Sigmoid colon (tissue), 3 donors: ENCODE measurements around the gene ASXL1.

Experiments
- POLR2A ChIP-seq, 2 donors: fragments of 450-650 bp; IDR thresholded peaks; one replicate each; pipeline ENCODE4 v1.6.1; 2016; ENCODE audit warnings: antibody characterized with exemption in 2 of 2, mild to moderate bottlenecking in 2 of 2, moderate library complexity in 2 of 2
- TF ChIP-seq, protein P1 (sequence below), 4 experiments: fragments of 450-650 bp in 3 of 4; fragments of 200-600 bp in 1 of 4; IDR thresholded peaks; one replicate each; pipeline ENCODE4 v1.5.1; 2016 to 2019; ENCODE audit warnings: antibody characterized with exemption in 4 of 4, mild to moderate bottlenecking in 3 of 4, moderate library complexity in 2 of 4

DNA sequence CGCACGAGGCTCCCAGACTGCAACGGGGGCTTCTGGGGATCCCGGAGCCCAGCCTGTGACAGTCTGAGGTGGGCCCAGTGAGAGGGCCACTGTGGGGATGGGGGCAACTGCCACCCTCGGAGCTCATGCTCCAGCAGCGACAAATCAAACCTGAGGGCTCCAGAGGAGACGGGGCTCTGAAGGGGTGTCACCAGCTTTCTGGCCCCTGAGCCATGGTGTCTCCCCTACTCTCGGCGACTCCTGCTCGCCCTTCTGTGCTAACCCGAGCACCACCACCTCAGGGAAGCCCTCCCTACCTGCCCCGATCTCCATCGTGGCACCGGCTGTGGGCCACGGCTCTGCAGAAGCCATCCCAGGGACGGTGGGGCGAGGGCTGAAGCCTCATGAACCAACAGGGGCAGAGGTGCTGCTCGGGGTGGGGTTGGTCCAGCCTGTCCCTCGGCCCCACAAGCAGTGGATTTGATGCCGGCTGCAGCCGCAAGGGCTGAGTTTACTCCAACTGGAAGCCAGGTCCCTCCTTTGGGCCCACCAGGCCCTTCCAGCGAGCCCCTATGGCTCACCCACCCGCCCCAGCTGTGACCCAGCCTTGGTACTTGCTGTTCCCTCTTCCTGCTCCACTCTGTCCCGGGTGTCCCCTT, 102.7 kb downstream of the ASXL1 start:
- TF ChIP-seq, protein P1, sequence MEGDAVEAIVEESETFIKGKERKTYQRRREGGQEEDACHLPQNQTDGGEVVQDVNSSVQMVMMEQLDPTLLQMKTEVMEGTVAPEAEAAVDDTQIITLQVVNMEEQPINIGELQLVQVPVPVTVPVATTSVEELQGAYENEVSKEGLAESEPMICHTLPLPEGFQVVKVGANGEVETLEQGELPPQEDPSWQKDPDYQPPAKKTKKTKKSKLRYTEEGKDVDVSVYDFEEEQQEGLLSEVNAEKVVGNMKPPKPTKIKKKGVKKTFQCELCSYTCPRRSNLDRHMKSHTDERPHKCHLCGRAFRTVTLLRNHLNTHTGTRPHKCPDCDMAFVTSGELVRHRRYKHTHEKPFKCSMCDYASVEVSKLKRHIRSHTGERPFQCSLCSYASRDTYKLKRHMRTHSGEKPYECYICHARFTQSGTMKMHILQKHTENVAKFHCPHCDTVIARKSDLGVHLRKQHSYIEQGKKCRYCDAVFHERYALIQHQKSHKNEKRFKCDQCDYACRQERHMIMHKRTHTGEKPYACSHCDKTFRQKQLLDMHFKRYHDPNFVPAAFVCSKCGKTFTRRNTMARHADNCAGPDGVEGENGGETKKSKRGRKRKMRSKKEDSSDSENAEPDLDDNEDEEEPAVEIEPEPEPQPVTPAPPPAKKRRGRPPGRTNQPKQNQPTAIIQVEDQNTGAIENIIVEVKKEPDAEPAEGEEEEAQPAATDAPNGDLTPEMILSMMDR (IDR thresholded peaks at IDR 0.05), result no peak
- no peak for TF ChIP-seq POLR2A (IDR thresholded peaks at IDR 0.05)
